ENCODE results near the gene PDCD5.

- TF ChIP-seq, protein P1, sequence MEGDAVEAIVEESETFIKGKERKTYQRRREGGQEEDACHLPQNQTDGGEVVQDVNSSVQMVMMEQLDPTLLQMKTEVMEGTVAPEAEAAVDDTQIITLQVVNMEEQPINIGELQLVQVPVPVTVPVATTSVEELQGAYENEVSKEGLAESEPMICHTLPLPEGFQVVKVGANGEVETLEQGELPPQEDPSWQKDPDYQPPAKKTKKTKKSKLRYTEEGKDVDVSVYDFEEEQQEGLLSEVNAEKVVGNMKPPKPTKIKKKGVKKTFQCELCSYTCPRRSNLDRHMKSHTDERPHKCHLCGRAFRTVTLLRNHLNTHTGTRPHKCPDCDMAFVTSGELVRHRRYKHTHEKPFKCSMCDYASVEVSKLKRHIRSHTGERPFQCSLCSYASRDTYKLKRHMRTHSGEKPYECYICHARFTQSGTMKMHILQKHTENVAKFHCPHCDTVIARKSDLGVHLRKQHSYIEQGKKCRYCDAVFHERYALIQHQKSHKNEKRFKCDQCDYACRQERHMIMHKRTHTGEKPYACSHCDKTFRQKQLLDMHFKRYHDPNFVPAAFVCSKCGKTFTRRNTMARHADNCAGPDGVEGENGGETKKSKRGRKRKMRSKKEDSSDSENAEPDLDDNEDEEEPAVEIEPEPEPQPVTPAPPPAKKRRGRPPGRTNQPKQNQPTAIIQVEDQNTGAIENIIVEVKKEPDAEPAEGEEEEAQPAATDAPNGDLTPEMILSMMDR (conservative IDR thresholded peaks at IDR 0.05; ENCODE audit: low read depth, low read length): no peak
- TF ChIP-seq EZH2 (IDR thresholded peaks at IDR 0.05; ENCODE audit: borderline replicate concordance, low read depth, low read length, poor library complexity, severe bottlenecking): no peak
Observed at GRCh38 chr19:32566246-32566830, 14.7 kb upstream of the PDCD5 start.

Measured in A673 (cell line).